A549 (cell line): ENCODE measurements around the gene NHEJ1. TPM values are rescaled to one million over a fixed set of nuclear protein-coding genes. Genes with fewer than 3 reads are reported as not detected.
A peak's percentile ranks its signal among the peaks of the same experiment; 100 is the strongest.

Experiments used
- ATAC-seq, 2 experiments: fragments of 200-7000 bp in 1 of 2; fragments of >200 bp in 1 of 2; cut with Nextera tagmentation in 1 of 2; cut with Tn5 transposase in 1 of 2; 3 replicates each; pipeline versions ENCODE4 v1.8.0 to v1.9.1; 2018 to 2020; ENCODE audit warnings: mild to moderate bottlenecking in 1 of 2, moderate library complexity in 1 of 2
- CTCF ChIA-PET: fragments of 300-600 bp; sonication (Branson Sonifier 250); formaldehyde crosslinking; extraction: SDS; loops from one replicate; lab custom pipeline; 2021; ENCODE audit warnings: antibody characterized with exemption, inconsistent platforms; lab: Yijun Ruan, JAX
- POLR2A ChIA-PET: fragments of 350-600 bp; formaldehyde crosslinking; extraction: SDS; loops from one replicate; lab custom pipeline; 2021; ENCODE audit warnings: antibody characterized with exemption, inconsistent platforms; lab: Yijun Ruan, JAX
- DNase-seq, 2 experiments: peaks; one replicate each; pipeline versions ENCODE4 v3.0.0 to v3.0.0-alpha.2; 2011 to 2016; ENCODE audit warnings: low read depth in 1 of 2, low spot score in 1 of 2
- FAIRE-seq: peaks from 2 replicates; lab custom pipeline; 2011; peaks lifted over from hg19 to GRCh38; lab: Jason Lieb, UNC
- H3K27ac ChIP-seq, 2 experiments: fragments of >200 bp; sonication (Bioruptor Twin); formaldehyde crosslinking; 3 replicates each; pipeline ENCODE4 v1.5.1; 2016 to 2017
- H3K4me1 ChIP-seq: fragments of >200 bp; sonication (Bioruptor Twin); formaldehyde crosslinking; 3 replicates; pipeline ENCODE4 v1.6.1; 2016
- H3K4me2 ChIP-seq: fragments of >200 bp; sonication (Bioruptor Twin); formaldehyde crosslinking; 3 replicates; pipeline ENCODE4 v1.6.1; 2016
- H3K4me3 ChIP-seq: fragments of >200 bp; sonication (Bioruptor Twin); formaldehyde crosslinking; 3 replicates; pipeline ENCODE4 v1.5.1; 2016
- H3K9me3 ChIP-seq: fragments of >200 bp; sonication (Bioruptor Twin); formaldehyde crosslinking; 3 replicates; pipeline ENCODE4 v1.6.1; 2016
- BCL3 ChIP-seq: fragments of >200 bp; sonication (Bioruptor Twin); formaldehyde crosslinking; IDR thresholded peaks from 3 replicates; pipeline ENCODE4 v1.6.1; 2016
- CBX8 ChIP-seq: fragments of 200-600 bp; sonication (generic); IDR thresholded peaks from 2 replicates; pipeline ENCODE4 v1.6.1; 2016
- CHD2 ChIP-seq: fragments of 150-350 bp; IDR thresholded peaks from 2 replicates; pipeline ENCODE4 v1.6.1; 2014; ENCODE audit warnings: low read length; ENCODE audit not compliant: partially characterized antibody
- CHD4 ChIP-seq: fragments of 200-600 bp; sonication (generic); IDR thresholded peaks from 2 replicates; pipeline ENCODE4 v1.6.1; 2016; ENCODE audit warnings: antibody characterized with exemption, mild to moderate bottlenecking, borderline replicate concordance
- EHF ChIP-seq: fragments of 250-450 bp; sonication (Bioruptor Pico); IDR thresholded peaks from 2 replicates; pipeline ENCODE4 v1.5.0; 2020; ENCODE audit warnings: mild to moderate bottlenecking
- EP300 ChIP-seq, 2 experiments: fragments of >200 bp; sonication (Bioruptor Twin); formaldehyde crosslinking; IDR thresholded peaks; 2 replicates in 1 of 2; 3 replicates in 1 of 2; pipeline ENCODE4 v1.6.1; 2016 to 2017
- FOSB ChIP-seq: fragments of 250-450 bp; sonication (Bioruptor Pico); IDR thresholded peaks from 2 replicates; pipeline ENCODE4 v1.5.0; 2020; ENCODE audit warnings: mild to moderate bottlenecking, moderate library complexity
- HDAC2 ChIP-seq: fragments of 200-600 bp; sonication (generic); IDR thresholded peaks from 2 replicates; pipeline ENCODE4 v1.6.1; 2016
- HES2 ChIP-seq: fragments of >200 bp; sonication (Bioruptor Twin); formaldehyde crosslinking; IDR thresholded peaks from 2 replicates; pipeline ENCODE4 v1.6.1; 2016
- HOXB13 ChIP-seq: fragments of 250-450 bp; sonication (Bioruptor Pico); IDR thresholded peaks from 2 replicates; pipeline ENCODE4 v1.5.0; 2020; ENCODE audit warnings: low read depth, mild to moderate bottlenecking, moderate library complexity
- JUNB ChIP-seq: fragments of >200 bp; sonication (Bioruptor Twin); formaldehyde crosslinking; IDR thresholded peaks from 2 replicates; pipeline ENCODE4 v1.6.1; 2016
- MAZ ChIP-seq: fragments of 150-350 bp; IDR thresholded peaks from 2 replicates; pipeline ENCODE4 v1.6.1; 2014; ENCODE audit warnings: antibody characterized with exemption, low read depth, low read length, borderline replicate concordance
- MYC ChIP-seq: IDR thresholded peaks from 2 replicates; pipeline ENCODE4 v1.6.1; 2012; ENCODE audit warnings: mild to moderate bottlenecking, inconsistent platforms, low read length, improper control_type of control experiment, borderline replicate concordance
- NFE2L2 ChIP-seq: fragments of 150-350 bp; conservative IDR thresholded peaks from 2 replicates; pipeline ENCODE4 v1.6.1; 2014; ENCODE audit warnings: low read length
- PBX3 ChIP-seq: IDR thresholded peaks from 2 replicates; pipeline ENCODE4 v1.6.1; 2012
- POLR2A ChIP-seq: IDR thresholded peaks from 2 replicates; pipeline ENCODE4 v1.6.1; 2012; ENCODE audit warnings: mild to moderate bottlenecking, low read length
- REST ChIP-seq: fragments of 200-600 bp; sonication (generic); IDR thresholded peaks from 2 replicates; pipeline ENCODE4 v1.6.1; 2016; ENCODE audit warnings: antibody characterized with exemption, mild to moderate bottlenecking, moderate library complexity
- RFX5 ChIP-seq: fragments of 450-650 bp; IDR thresholded peaks from 2 replicates; pipeline ENCODE4 v1.7.1; 2014; ENCODE audit warnings: antibody characterized with exemption, mild to moderate bottlenecking, moderate library complexity
- RNF2 ChIP-seq: fragments of 200-600 bp; sonication (generic); IDR thresholded peaks from 2 replicates; pipeline ENCODE4 v1.6.1; 2016; ENCODE audit warnings: low read depth, mild to moderate bottlenecking, antibody characterized with exemption, moderate library complexity, borderline replicate concordance
- TP53 ChIP-seq: fragments of 250-450 bp; sonication (Bioruptor Pico); IDR thresholded peaks from 2 replicates; pipeline ENCODE4 v1.5.0; 2021; ENCODE audit warnings: mild to moderate bottlenecking, moderate library complexity
- USF2 ChIP-seq: fragments of 450-650 bp; IDR thresholded peaks from 2 replicates; pipeline ENCODE4 v1.6.1; 2014; ENCODE audit warnings: antibody characterized with exemption
- ZC3H11A ChIP-seq: fragments of 450-650 bp; IDR thresholded peaks from 2 replicates; pipeline ENCODE4 v1.6.1; 2014; ENCODE audit warnings: antibody characterized with exemption, mild to moderate bottlenecking
- ZFP36 ChIP-seq: fragments of 450-650 bp; IDR thresholded peaks from 2 replicates; pipeline ENCODE4 v1.6.1; 2014; ENCODE audit warnings: borderline replicate concordance; ENCODE audit not compliant: partially characterized antibody
- ZSCAN20 ChIP-seq: fragments of 250-450 bp; sonication (Bioruptor Pico); IDR thresholded peaks from 2 replicates; pipeline ENCODE4 v1.8.0; 2022; ENCODE audit warnings: mild to moderate bottlenecking, moderate library complexity
- WGBS: methylation state at CpG from one replicate; pipeline ENCODE4 v1.1.6; 2017; ENCODE audit errors: missing lambda C conversion rate; 5-methylcytosine and 5-hydroxymethylcytosine counted together
- polyA plus RNA-seq, 4 experiments: library from polyadenylated mRNA; depleted of rRNA in 3 of 4; stranded (reverse); fragments of >200 nt; fragmentation: RNase III in 1 of 4; extraction: RNeasy Plus Mini Kit Qiagen cat#74134 plus additional on column Dnase treatment in 1 of 4; gene quantifications; 2 replicates in 3 of 4; 3 replicates in 1 of 4; pipeline ENCODE4 v1.2.3, GENCODE V29; 2011 to 2017

The NHEJ1 gene
- polyA plus RNA-seq, 2 of the 4 experiments (the other 2 are of a cell fraction): 18.5 to 31.8 TPM

- Histone ChIP-seq H3K9me3 (no peaks in the 10 kb centered on the region), H3K4me1 (peaks cover 11% of the 10 kb centered on the region; the same call in 2 of the 3 replicates), H3K27ac (no peak overlapping the region), H3K4me3 (no peak overlapping the region), H3K4me2 (no peak overlapping the region)
- no peak for TF ChIP-seq ZFP36
- no peak for TF ChIP-seq JUNB
- TF ChIP-seq RFX5: no peak
- no peak for TF ChIP-seq EP300 (IDR thresholded peaks at IDR 0.05)
- TF ChIP-seq RNF2: no peak
- no peak for TF ChIP-seq HES2
- no peak for TF ChIP-seq ZC3H11A
- TF ChIP-seq MYC: no peak
- no peak for TF ChIP-seq ZSCAN20 (CRISPR knock-in tag)
- TF ChIP-seq BCL3: no peak
- no peak for TF ChIP-seq CBX8
- TF ChIP-seq HDAC2: no peak
- TF ChIP-seq USF2: no peak
- TF ChIP-seq TP53 (CRISPR knock-in tag): no peak
- no peak for TF ChIP-seq REST
- no peak for TF ChIP-seq EHF
- no peak for TF ChIP-seq CHD2
- TF ChIP-seq PBX3: no peak
- ChIA-PET CTCF (interaction anchor here (0.6 to 12.0 kb wide), 10 partner anchors 9 to 260 kb away, joined by 3 to 123 read pairs (median 5); no protein-coding TSS in a partner anchor), POLR2A (no interaction called here)
- 62% methylated on average over 9 of the region's 9 CpGs for WGBS
- FAIRE-seq (no peak), ATAC-seq (no peak), DNase-seq (no peak)
These were observed 47.8 kb downstream of the NHEJ1 start for GRCh38 chr2:219112651-219113338.

- Histone ChIP-seq H3K27ac (no peak overlapping the region), H3K4me2 (peak overlapping the region; percentile 43; the same call in 1 of the 3 replicates), H3K4me1 (peaks cover 11% of the 10 kb centered on the region; the same call in 2 of the 3 replicates), H3K4me3 (no peak overlapping the region), H3K9me3 (no peaks in the 10 kb centered on the region)
- CTCF ChIA-PET: interaction anchor here (0.6 to 12.0 kb wide), 10 partner anchors 7 to 260 kb away, joined by 3 to 123 read pairs (median 6); no protein-coding TSS in a partner anchor
- no peak for FAIRE-seq
- TF ChIP-seq CHD4: no peak
- TF ChIP-seq JUNB: no peak
- no peak for TF ChIP-seq FOSB (CRISPR knock-in tag)
- TF ChIP-seq NFE2L2: no peak
- TF ChIP-seq CHD2: no peak
- TF ChIP-seq MAZ: no peak
- TF ChIP-seq CBX8: no peak
- TF ChIP-seq POLR2A: no peak
- TF ChIP-seq HOXB13 (CRISPR knock-in tag): no peak
- TF ChIP-seq, all 56 proteins: peak for 0
- POLR2A ChIA-PET: no interaction called here
- ATAC-seq (no peak), DNase-seq (no peak)
- 52% methylated on average over 2 of the region's 2 CpGs for WGBS
These were observed 48.6 kb downstream of the NHEJ1 start for GRCh38 chr2:219112062-219112406.
